Breast epithelium (tissue), 4 donors: ENCODE data around the gene NIPAL3. TPM values are rescaled to one million over a fixed set of nuclear protein-coding genes. Genes with fewer than 3 reads are reported as not detected.
A peak's percentile ranks its signal among the peaks of the same experiment; 100 is the strongest.

Experiments used
- DNase-seq, 2 donors: peaks; one replicate each; pipeline ENCODE4 v3.0.0-alpha.2; 2019; ENCODE audit warnings: low spot score in 2 of 2
- H3K27ac ChIP-seq, 2 donors: fragments of 200-600 bp; sonication (generic) in 1 of 2; one replicate each; pipeline ENCODE4 v1.5.1; 2016 to 2019; ENCODE audit warnings: mild to moderate bottlenecking in 1 of 2
- H3K27me3 ChIP-seq, 2 donors: fragments of 200-600 bp; sonication (generic) in 1 of 2; one replicate each; pipeline versions ENCODE4 v1.5.1 to v1.6.0; 2017 to 2019; ENCODE audit warnings: control low read depth in 1 of 2, mild to moderate bottlenecking in 1 of 2
- H3K36me3 ChIP-seq: fragments of 200-600 bp; one replicate; pipeline ENCODE4 v1.5.1; 2019
- H3K4me1 ChIP-seq, 2 donors: fragments of 200-600 bp; sonication (generic); one replicate each; pipeline ENCODE4 v1.5.1; 2016 to 2019; ENCODE audit warnings: control low read depth in 1 of 2
- H3K4me3 ChIP-seq, 3 donors: fragments of 200-600 bp; sonication (generic); 1 replicate in 2 of 3; 2 replicates in 1 of 3; pipeline ENCODE4 v1.5.1; 2016 to 2019; ENCODE audit warnings: mild to moderate bottlenecking in 3 of 3, moderate library complexity in 2 of 3
- H3K9me3 ChIP-seq, 2 donors: fragments of 200-600 bp; sonication (generic) in 1 of 2; one replicate each; pipeline ENCODE4 v1.5.1; 2016 to 2019; ENCODE audit warnings: control low read depth in 1 of 2
- CTCF ChIP-seq, 3 donors: fragments of 450-650 bp; IDR thresholded peaks; one replicate each; pipeline ENCODE4 v1.5.1; 2016 to 2017; ENCODE audit warnings: antibody characterized with exemption in 3 of 3, mild to moderate bottlenecking in 3 of 3, moderate library complexity in 3 of 3
- POLR2A ChIP-seq: fragments of 450-650 bp; IDR thresholded peaks from one replicate; pipeline ENCODE4 v1.6.1; 2016; ENCODE audit warnings: antibody characterized with exemption, mild to moderate bottlenecking, moderate library complexity
- POLR2AphosphoS5 ChIP-seq, 3 donors: sonication (generic); formaldehyde crosslinking; IDR thresholded peaks; one replicate each; pipeline ENCODE4 v1.6.1; 2017; ENCODE audit warnings: antibody characterized with exemption in 3 of 3
- intact Hi-C: fragments of 100-400 bp; cut with DNase I; formaldehyde crosslinking; loops from one replicate; pipeline ENCODE4 v1.15.1; 2023; ENCODE audit warnings: low total_unique reads
- total RNA-seq, 3 donors: library from RNA; depleted of rRNA; stranded (reverse); fragments of >200 nt; gene quantifications; one replicate each; pipeline ENCODE4 v1.1.0, GENCODE V29; 2016

Gene NIPAL3
- total RNA-seq, 3 donors from 2014 or later: 13.4 to 67.6 (median 28.5) TPM

DNA sequence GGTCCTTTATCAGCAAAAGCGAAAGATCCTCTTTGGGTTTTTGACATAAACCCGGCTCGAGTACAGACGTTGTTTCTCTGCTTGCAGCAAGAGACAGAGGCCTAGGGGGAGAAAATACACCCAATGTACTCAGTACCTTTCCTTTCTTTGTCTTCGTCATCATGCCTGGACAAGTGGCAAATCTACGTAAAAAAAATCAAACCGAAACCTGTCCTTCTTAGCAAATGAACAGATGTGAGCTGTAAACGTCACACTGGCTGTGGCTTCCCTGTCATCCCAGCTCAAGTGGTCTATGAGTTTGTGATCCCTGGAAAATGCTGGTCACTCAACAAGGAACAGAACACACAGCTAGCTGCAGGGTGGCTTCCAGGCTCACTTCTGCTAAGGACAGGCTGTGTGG, 41.9 kb upstream of the NIPAL3 start:
- no peaks in the 10 kb centered on the region for H3K9me3 ChIP-seq
- no peak overlapping the region for H3K4me3 ChIP-seq
- H3K4me1 ChIP-seq: no peaks in the 10 kb centered on the region
- DNase-seq: no peak
- H3K36me3 ChIP-seq: no peaks in the 10 kb centered on the region
- no peak overlapping the region for H3K27ac ChIP-seq
- H3K27me3 ChIP-seq: no peaks in the 10 kb centered on the region
- intact Hi-C loops: no loop called here
- TF ChIP-seq CTCF (IDR thresholded peaks at IDR 0.05): no peak
- no peak for TF ChIP-seq POLR2AphosphoS5 (IDR thresholded peaks at IDR 0.05)
- no peak for TF ChIP-seq POLR2A

DNA sequence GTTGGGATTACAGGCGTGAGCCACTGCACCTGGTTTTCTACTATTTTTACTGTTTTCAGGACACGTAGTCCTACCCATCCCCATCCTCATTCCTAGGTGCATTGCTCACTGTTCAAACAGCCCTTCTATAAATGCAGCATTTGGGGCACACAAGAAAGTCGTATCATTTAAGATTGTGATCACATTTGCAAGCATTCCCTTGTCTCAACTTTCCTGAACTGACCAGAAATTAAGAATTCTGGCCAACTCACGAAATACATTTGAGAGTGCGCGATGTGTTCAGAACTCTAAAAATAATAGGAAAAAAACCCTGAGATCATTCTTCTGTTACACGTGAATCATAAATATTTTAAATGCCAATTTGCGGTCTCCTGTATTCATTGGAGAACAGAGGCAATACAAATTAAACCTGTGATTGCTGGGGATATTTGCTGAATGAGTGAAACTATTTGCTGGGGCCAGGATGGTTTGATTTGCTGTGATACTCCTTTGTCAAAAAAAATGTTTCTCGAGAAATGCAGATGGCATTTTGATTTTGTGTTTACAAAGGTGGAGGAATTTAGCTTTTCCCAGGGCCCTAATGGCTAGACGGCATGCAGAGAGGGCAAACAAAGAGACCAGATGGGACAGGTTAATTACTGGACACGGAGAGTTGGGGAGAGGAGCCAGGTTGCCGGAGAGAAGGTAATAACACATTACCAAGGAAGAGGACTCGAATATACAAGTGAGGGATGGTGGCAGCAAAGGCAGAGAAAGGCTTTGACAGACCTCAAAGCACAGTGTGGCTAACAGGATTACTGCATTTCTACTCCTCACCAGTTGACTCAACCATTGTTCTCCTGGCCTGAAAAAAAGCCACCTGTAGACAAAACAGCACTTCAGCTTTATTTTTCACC, 40.5 kb upstream of the NIPAL3 start:
- Histone ChIP-seq H3K27ac (no peak overlapping the region), H3K27me3 (no peaks in the 10 kb centered on the region), H3K4me3 (no peak overlapping the region), H3K4me1 (no peaks in the 10 kb centered on the region), H3K36me3 (no peaks in the 10 kb centered on the region), H3K9me3 (no peaks in the 10 kb centered on the region)
- intact Hi-C loops: no loop called here
- no peak for DNase-seq
- TF ChIP-seq CTCF (IDR thresholded peaks at IDR 0.05): no peak
- TF ChIP-seq POLR2A: no peak
- TF ChIP-seq POLR2AphosphoS5 (IDR thresholded peaks at IDR 0.05): no peak

DNA sequence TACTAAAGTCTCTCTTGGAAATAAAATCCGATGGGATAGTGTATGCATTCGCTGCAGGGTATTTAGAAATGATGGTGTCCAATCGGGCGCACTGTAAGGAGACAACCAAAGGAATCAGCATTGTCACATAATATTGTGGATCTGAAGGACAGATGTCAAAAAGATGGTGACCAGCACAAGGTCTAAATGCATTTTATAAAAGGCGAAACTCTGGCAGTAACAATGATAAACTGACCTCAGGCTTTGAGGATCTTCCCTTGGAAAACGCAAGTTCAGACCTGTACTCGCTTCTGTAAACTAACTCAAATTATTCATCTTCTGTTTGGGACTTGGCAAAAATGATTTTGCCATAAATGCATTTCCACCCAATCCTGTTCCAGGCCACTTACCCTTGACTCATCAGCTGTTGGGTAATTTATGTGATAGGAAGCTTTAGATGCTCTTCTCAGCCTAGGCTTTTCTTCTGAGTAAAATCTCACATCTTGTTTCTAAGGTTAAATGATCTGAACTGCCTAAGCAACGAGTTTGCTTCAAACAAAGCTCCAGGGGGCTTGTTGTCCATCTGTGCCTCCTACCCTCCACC, 35.8 kb upstream of the NIPAL3 start:
- H3K4me1 ChIP-seq: no peaks in the 10 kb centered on the region
- intact Hi-C loops: no loop called here
- H3K9me3 ChIP-seq: no peaks in the 10 kb centered on the region
- H3K36me3 ChIP-seq: no peaks in the 10 kb centered on the region
- peak in 1 of 2 donors; percentile 15 for DNase-seq
- peak overlapping the region; percentile 40 to 54 for H3K27ac ChIP-seq
- no peak overlapping the region for H3K4me3 ChIP-seq
- TF ChIP-seq CTCF (IDR thresholded peaks at IDR 0.05) (no peak), POLR2A (no peak), POLR2AphosphoS5 (IDR thresholded peaks at IDR 0.05) (no peak)
- H3K27me3 ChIP-seq: no peaks in the 10 kb centered on the region

GRCh38 chr1:24380508-24380907, 35.1 kb upstream of the NIPAL3 start:
- TF ChIP-seq POLR2A: no peak
- TF ChIP-seq CTCF (IDR thresholded peaks at IDR 0.05): no peak
- TF ChIP-seq POLR2AphosphoS5 (IDR thresholded peaks at IDR 0.05): no peak
- Histone ChIP-seq H3K27ac (peak overlapping the region; percentile 40 to 54), H3K36me3 (no peaks in the 10 kb centered on the region), H3K27me3 (no peaks in the 10 kb centered on the region), H3K4me3 (no peak overlapping the region), H3K4me1 (no peaks in the 10 kb centered on the region), H3K9me3 (no peaks in the 10 kb centered on the region)
- peak in 1 of 2 donors; percentile 14 for DNase-seq
- intact Hi-C loops: no loop called here

DNA sequence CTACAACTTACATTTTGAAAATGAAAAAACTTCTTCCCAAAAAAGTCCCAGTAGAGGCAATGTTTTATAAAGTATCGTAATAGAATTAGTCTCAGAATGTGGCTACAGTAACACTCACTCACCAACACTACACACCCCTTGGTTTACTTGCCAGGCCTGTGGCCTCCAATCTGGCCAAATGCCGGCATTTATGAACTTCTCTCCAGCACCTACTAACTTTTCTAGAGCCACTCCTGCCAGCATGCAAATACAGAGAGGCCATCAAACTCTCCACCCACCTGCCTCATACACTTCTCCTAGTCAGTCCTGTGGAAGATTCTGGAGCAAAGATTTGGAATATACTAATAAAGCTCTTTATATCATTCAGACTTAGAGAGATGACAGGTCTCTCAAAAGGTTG, 34.3 kb upstream of the NIPAL3 start:
- no peak overlapping the region for H3K4me3 ChIP-seq
- H3K27ac ChIP-seq: no peak overlapping the region
- H3K9me3 ChIP-seq: no peaks in the 10 kb centered on the region
- no peaks in the 10 kb centered on the region for H3K4me1 ChIP-seq
- H3K27me3 ChIP-seq: no peaks in the 10 kb centered on the region
- peak in 1 of 2 donors; percentile 15 for DNase-seq
- intact Hi-C loops: no loop called here
- TF ChIP-seq POLR2A: no peak
- no peak for TF ChIP-seq CTCF (IDR thresholded peaks at IDR 0.05)
- TF ChIP-seq POLR2AphosphoS5 (IDR thresholded peaks at IDR 0.05): no peak
- H3K36me3 ChIP-seq: no peaks in the 10 kb centered on the region
